Measurements from ENCODE around the gene ITCH. TPM values are rescaled to one million over a fixed set of nuclear protein-coding genes. Genes with fewer than 3 reads are reported as not detected.
A peak's percentile ranks its signal among the peaks of the same experiment; 100 is the strongest.
"Not testable (repeated sequence)": the region's sequence is repeated elsewhere in the genome, so short reads cannot be mapped to it uniquely, and the experiment has no call there.

Gene ITCH
- total RNA-seq, 1 donor from 2014 or later, result 62.2 TPM

- no peak for DNase-seq (ENCODE audit: low read depth, low spot score)
Observed at GRCh38 chr20:34377072-34377847, 14.2 kb downstream of the ITCH start.

DNA sequence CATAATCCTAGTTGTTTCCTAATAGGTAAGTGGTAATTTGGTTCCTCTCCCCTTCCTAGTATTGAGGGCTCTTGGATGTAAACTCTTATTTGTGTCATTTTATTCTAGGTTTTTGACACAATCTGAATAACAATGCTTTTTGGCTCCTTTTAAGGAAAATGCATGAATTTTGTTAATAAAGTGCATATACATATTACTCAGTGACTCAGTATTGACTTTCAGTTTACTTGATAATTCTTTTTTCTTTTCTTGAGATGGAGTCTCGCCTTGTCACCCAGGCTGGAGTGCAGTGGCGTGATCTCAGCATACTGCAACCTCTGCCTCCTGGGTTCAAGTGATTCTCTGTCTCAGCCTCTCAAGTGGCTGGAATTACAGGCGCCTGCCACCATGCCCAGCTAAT lies 19.1 kb downstream of the ITCH start:
- DNase-seq (ENCODE audit: low read depth, low spot score), result no peak

- DNase-seq (ENCODE audit: low read depth, low spot score), result not testable (repeated sequence)
Observed at GRCh38 chr20:34382877-34383455, 19.9 kb downstream of the ITCH start.

DNA sequence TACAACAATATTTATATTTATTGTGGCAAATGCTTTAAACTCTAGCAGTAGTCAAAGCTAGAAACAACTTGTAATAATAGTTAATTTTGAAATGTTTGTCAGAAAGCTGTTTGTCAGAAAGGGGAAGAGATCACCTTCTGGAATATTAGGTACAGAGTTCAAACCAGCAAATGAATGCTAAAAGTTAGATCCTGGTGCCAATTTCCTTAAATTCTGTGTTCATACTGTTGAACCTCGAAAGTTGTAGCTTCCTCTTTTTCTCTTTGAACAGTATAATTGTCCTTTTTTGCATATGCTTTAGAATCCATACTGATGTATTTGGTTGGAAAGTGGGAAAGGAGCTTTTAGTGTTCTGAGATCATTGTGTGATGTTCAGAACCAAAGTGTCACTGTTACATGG lies 22.4 kb downstream of the ITCH start:
- DNase-seq (ENCODE audit: low read depth, low spot score), result no peak

DNA sequence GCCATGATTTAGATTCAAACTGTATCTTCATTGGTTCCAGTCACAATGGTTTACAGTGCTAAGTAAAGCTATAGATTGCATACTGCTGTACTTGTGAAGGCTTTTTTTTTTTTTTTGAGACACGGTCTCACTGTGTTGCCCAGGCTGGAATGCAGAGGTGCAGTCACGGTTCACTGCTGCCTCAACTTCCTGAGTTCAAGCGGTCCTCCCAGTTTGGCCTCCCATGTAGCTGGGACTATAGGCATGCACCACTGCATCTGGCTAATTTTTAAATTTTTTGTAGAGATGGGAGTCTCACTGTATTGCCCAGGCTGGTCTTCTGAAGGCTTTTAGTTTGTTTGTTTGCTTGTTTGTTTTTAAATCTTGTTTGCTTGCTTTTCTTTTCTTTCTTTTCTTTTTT lies 24.9 kb downstream of the ITCH start:
- no peak for DNase-seq (ENCODE audit: low read depth, low spot score)

GRCh38 chr20:34388678-34389077 lies 25.6 kb downstream of the ITCH start:
- DNase-seq (ENCODE audit: low read depth, low spot score), result no peak

DNA sequence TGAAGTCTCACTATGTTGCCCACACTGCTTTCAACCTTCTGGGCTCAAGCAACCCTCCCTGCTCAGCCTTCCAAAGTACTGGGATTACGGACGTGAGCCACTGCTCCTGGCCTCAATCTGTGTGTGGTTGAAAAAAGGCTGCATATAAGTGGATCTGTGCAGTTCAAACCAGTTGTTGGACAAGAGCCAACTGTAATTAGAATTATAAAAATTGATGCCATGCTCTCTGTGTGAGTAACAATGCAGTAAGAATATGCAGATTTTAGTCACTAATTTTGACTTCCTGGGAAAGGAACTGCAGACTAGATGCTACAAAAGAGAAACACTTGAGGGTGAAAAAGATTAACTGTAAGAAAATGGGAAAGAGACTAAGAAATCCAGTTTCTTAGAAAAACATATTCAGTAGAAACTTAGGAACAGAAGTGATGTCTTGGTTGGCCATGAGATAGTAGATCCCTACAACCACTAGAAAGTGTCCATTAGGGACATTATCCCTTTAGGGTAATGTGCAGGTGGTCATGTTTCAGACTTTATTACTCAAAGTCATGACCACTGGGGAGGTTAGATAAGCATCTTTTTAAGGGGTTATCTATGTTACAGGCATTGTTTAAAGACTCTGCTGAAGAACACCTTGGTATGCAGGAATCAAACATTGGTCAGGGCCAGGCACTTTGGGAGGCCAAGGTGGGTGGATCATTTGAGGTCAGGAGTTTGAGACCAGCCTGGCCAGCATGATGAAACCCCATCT lies 26.3 kb downstream of the ITCH start:
- DNase-seq (ENCODE audit: low read depth, low spot score), result no peak

- DNase-seq (ENCODE audit: low read depth, low spot score), result no peak
Observed at GRCh38 chr20:34389954-34390555, 27.0 kb downstream of the ITCH start.

- no peak for DNase-seq (ENCODE audit: low read depth, low spot score)
Observed at GRCh38 chr20:34396408-34396807, 33.3 kb downstream of the ITCH start.

DNA sequence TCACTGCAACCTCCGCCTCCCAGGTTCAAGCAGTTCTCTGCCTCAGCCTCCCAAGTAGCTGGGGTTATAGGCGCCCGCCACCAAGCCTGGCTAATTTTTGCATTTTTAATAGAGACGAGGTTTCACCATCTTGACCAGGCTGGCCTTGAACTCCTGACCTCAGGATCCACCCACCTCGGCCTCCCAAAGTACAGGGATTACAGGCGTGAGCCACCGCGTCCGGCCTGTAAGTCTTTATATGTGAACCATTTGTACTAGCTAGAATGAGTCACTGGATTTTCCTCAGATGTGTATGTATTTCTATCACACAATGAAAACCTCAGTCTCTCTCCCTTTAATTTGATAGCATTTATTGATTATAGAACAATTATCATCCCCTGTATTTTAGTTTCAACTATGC lies 34.0 kb downstream of the ITCH start:
- no peak for DNase-seq (ENCODE audit: low read depth, low spot score)

- DNase-seq (ENCODE audit: low read depth, low spot score), result not testable (repeated sequence)
Observed at GRCh38 chr20:34400776-34401175, 37.7 kb downstream of the ITCH start.

- DNase-seq (ENCODE audit: low read depth, low spot score), result no peak
Observed at GRCh38 chr20:34401741-34402455, 38.8 kb downstream of the ITCH start.

- DNase-seq (ENCODE audit: low read depth, low spot score), result no peak
Observed at GRCh38 chr20:34402461-34402860, 39.4 kb downstream of the ITCH start.

DNA sequence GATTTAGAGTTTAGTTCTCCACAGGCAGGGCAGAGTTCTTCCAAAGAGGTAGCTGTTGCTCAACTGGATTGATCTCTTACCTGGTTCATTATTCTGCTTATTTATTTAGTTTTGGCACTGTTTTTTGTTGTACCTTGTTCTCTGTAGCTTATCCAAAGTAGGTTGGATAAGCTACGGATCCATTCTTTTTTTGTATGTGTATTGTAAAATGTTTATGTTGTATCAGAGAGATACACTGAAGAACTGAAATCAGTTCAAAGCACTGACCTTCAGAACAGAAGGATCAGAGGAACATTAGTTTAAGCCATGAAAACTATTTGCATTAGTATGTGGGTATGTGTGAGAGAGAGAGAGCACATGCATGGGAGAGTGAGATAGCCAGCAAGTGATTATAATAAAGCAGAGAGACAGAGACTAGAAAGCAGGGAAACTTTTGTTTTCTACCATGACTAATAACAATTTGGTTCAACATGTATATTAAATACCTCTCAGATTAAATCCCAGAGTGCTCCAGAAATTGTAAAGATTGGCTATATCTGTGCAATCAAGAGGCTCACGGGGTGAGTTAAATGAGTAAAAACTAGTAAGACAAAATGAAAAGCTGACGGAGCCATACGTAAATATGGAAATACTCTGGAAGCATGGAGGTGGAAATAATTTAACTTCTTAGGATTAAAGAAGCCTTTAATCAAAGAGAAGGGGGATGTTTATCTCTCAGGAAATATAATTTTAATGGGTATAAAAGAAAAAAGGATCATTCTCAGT lies 40.2 kb downstream of the ITCH start:
- no peak for DNase-seq (ENCODE audit: low read depth, low spot score)

DNA sequence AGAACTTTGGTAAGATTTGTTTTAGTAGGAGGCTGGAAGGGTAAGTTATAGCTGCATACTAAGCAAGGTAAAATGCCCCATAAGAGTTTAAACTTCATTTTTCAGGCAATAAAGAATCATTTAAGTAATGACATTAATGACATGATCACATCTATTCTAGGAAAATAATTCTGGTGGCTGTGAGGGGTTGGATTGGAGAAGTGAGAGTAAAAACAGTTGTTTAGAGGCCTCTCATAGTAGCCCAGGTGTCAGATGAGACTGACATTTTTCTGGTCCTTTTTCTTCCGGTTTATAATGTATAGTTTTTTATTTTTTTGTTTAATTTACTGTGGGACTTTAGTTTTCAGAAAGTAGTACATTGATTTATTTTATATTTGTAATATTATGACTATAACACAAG lies 40.8 kb downstream of the ITCH start:
- DNase-seq (ENCODE audit: low read depth, low spot score), result no peak

DNA sequence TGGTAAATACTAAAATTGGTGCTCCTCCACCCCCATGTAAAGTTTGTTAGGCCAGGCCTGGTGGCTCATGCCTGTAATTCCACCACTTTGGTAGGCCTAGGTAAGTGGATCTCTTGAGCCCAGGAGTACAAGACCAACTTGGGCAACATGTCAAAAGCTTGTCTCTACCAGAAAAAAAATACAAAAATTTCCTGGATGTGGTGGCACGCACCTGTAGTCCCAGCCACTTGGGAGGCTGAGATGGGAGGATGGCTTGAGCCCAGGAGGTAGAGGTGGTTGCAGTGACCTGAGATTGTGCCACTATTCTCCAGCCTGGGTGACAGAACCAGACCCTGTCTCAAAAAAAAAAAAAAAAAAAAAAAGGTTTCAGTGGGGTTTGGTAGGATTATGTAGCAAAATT lies 41.7 kb downstream of the ITCH start:
- no peak for DNase-seq (ENCODE audit: low read depth, low spot score)

GRCh38 chr20:34405247-34405651 lies 42.2 kb downstream of the ITCH start:
- DNase-seq (ENCODE audit: low read depth, low spot score), result peak; percentile 22

DNA sequence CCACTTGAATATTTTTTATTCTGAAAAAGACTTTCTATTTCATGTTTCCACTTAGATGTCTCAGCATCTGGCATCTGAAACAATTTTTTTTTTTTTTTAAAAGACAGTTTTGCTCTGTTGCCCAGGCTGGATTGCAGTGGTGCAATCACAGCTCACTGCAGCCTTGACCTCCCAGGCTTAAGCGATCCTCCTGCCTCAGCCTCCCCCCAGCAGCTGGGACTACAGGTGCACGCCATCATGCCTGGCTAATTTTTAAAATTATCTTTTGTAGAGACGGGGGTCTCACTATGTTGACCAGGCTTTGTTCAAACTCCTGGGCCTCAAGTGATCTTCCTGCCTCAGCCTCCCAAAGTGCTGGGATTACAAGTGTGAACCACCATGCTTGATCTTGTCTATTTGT lies 42.9 kb downstream of the ITCH start:
- DNase-seq (ENCODE audit: low read depth, low spot score), result not testable (repeated sequence)

- DNase-seq (ENCODE audit: low read depth, low spot score), result no peak
Observed at GRCh38 chr20:34407962-34408474, 44.9 kb downstream of the ITCH start.

- DNase-seq (ENCODE audit: low read depth, low spot score), result no peak
Observed at GRCh38 chr20:34410336-34410735, 47.3 kb downstream of the ITCH start.

All from pulmonary artery endothelial cell (primary cell).